Epidermal melanocyte (primary cell): ENCODE data around the gene SLC8A1.

ENCODE experiments used
- DNase-seq: peaks from one replicate; pipeline ENCODE4 v3.0.0; 2011; ENCODE audit warnings: low spot score; ENCODE audit not compliant: insufficient read length

Gene SLC8A1

DNA sequence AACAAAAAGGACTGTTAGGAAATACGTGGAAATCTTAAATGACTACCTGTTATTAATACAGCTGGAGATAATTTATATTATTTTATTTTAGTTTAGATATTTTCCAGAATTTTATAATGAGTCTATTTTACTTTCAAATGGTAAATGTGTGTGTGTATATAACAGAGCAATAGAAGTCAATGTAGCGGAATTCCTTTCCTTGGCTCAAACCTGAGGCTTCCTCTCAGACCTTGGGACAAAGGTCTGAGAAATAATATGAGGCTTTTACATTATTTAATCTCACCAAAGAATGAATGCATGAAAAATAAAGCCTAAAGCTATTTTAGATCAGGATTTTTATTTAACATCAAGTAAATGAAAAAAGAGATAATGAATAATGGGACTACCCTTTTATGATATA is 65.7 kb downstream of the SLC8A1 start:
- DNase-seq, result no peak

- no peak for DNase-seq
These were observed 67.2 kb downstream of the SLC8A1 start for GRCh38 chr2:40384714-40385113.

- no peak for DNase-seq
These were observed 67.7 kb downstream of the SLC8A1 start for GRCh38 chr2:40384233-40384632.

- DNase-seq, result no peak
These were observed 71.2 kb downstream of the SLC8A1 start for GRCh38 chr2:40380721-40381120.

DNA sequence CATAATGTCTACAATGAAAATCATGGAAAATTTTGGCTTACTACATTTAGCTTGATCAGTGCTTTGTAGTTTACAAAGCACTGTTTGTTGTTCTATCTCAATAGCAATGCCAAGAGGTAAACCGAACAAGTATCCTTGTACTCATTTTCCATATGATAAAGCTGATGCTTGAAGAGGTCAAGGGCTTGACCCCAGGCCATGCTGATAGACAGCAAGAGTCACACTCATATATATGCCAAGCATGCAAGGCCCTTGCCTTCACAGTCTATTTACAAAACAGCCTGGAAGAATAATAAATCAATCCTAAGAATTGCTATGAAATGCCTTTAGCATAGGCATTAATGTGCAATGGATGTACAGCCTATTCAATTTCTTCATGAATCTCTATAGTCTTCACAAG is 71.8 kb downstream of the SLC8A1 start:
- DNase-seq, result no peak

DNA sequence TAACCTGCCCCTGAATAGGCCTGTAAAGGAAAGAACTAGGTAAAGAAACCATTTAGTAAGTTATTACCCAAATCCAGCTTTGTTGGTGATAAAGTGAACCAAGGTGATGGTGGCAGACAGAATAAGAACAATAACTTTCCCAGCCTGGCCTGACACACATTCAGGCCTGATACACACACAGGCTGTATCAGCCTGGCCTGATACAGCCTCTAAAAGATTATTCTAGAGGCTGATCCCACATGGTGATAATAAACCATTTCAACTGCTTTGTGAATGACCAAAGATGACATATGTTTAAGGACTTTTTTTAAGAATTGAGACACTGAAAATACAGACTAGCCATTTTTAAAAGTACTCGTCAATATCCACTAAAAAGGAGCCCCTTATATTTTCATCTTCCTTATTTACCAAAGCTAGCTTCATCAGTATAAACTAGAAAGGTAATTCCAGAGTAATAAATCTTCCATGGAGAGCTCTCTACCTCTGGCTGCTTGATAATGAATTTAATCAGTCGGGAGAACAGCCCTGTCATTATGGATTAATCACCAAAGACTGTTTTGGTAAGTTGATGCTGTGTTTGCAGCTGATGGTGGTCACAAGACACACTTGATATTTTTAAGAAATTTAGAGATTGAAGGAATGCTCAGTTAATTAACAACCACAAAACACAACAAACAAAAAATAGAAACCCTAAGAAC is 77.2 kb downstream of the SLC8A1 start:
- DNase-seq, result no peak

DNA sequence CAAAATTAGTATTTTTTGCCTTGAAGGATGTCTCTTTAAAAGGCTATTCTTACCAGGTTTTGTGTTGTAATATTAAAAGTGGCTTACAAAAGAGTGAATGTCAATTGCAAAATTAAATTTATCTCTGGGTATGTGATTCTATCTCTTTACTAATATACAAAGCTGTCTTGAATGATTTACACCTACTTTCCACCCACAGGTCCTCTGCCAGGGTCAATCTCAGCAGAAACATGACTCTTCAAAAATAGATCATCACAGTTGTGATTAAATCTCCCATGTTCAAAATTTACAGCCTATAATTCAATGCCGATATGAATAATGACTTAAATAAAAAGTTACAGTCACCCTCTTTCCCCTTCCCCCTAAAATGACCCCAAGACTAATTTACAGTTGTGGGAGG is 78.8 kb downstream of the SLC8A1 start:
- DNase-seq, result no peak

DNA sequence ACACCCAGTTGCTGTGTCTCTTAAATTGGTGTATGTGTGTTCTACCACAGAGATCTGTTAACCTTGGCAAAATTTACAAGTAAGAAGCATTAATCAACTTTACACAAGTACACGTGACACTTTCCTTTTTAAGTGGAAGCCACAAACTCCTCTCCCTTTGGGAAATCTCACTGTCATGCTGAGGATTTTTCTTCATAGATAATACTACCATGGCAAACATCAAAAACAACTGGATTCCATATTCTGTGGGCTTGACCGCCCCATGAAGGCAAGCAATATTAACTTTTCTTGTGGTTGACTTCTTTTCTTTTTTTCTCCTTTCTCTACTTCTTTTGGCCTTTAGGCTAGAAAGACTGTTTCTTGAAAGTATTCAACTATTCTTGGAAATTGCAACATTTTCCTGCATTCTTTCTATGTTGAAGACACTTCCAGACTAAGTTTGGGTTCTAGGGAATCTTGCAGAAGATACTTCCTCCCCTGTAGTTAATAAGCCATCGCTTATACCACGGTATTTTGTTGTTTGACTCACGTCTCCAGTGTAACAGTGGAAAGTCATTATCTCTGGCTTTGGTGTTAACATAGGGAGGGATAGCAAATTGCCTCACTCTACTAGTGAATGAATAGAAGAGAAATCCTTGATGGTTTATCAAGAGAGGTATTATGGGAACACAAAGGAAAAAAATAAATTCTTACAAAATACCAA is 79.5 kb downstream of the SLC8A1 start:
- no peak for DNase-seq

DNA sequence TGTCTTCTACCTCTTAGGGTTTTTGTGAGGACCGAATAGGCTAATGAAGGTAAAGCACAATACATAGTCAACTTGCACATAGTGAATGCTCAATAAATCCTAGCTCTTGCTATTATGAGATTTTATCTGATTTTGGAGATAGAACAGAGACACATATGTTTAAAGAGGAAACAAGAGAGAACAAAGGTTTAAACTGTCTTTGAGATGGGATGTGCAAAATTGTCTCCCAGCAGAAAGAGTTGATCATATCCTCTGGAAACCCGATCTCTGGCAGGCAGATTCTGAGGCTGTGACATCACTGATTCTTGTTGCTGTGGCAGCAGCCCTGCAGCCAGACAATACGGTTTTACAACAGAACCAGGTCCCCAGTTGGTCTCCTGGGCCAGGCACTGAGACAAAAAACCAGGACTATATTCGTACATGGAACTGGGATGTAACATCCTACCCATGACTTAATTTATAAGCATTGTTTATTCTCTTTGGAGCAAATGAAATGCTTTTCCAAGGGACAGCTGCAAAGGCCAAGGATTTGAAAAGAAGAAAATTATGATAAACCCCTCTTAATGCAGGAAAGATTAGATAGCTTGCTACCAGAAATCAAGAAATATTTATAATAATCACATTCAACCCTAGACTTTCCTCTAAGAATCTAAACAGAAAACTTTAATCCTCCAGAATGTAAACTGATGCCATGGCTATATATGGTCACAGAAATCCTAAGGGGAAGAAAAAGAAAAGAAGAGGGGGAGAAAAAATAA is 80.2 kb downstream of the SLC8A1 start:
- DNase-seq, result peak; percentile 34

DNA sequence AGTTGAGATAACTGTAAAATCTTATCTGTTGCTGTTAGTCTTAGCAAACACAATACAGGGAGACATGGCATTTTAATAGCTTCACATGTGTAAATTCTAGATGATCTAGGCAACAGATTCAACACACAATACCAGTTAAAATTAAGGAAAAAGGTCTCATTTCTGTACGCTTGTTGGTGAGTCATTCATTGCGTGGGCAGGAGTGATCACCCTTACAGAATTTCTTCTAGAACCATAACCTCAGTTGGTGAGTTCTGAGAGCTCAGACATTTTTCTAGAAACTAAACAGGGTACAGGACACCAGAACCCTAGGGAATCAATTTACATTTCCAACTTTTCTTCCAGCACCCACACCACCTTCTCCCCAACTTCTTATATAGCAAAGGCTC is 81.9 kb downstream of the SLC8A1 start:
- no peak for DNase-seq

- DNase-seq, result no peak
These were observed 82.5 kb downstream of the SLC8A1 start for GRCh38 chr2:40369267-40370006.

DNA sequence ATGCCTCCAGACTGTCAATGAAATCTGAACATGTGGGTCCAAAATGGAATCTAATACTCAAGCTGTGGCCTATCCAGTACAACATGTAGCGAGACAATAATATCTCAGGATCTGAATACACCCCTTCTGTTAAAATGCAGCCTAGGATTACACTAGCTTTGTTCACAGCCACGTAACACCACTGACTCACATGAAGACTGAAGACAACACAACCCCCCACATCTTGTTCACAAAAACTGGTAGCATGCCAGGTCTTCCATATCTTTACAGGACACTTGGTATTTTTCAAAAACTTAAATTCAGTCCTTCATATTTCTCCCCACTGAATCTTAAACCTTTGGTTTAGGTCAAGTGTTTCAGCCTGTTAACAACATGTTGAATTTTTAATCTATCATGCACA is 84.2 kb downstream of the SLC8A1 start:
- DNase-seq, result no peak

- no peak for DNase-seq
These were observed 84.9 kb downstream of the SLC8A1 start for GRCh38 chr2:40367032-40367431.

GRCh38 chr2:40364151-40364874 is 87.6 kb downstream of the SLC8A1 start:
- DNase-seq, result no peak

- DNase-seq, result no peak
These were observed 88.3 kb downstream of the SLC8A1 start for GRCh38 chr2:40363631-40364030.

- DNase-seq, result no peak
These were observed 88.7 kb downstream of the SLC8A1 start for GRCh38 chr2:40363231-40363630.

GRCh38 chr2:40361478-40361877 is 90.4 kb downstream of the SLC8A1 start:
- DNase-seq, result no peak

DNA sequence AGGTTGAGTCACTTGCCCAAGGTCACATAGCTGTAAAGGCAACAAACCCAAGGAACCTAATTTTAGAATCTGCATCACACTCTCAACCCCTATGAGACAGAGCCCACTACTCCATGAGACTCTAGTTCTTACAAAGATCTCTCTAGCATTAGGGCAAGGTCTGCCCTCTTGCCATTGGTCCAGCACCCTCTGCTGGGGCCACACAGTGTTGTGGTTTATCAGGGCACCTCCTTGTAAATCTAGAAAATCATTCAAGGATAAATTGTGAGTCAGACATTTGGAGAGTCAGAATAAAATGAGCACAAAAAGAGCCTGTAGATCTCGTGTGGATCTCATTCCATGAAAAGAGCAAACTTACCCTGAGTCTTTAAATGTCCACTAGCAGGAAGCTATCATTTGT is 91.2 kb downstream of the SLC8A1 start:
- no peak for DNase-seq

- no peak for DNase-seq
These were observed 92.1 kb downstream of the SLC8A1 start for GRCh38 chr2:40359811-40360210.

DNA sequence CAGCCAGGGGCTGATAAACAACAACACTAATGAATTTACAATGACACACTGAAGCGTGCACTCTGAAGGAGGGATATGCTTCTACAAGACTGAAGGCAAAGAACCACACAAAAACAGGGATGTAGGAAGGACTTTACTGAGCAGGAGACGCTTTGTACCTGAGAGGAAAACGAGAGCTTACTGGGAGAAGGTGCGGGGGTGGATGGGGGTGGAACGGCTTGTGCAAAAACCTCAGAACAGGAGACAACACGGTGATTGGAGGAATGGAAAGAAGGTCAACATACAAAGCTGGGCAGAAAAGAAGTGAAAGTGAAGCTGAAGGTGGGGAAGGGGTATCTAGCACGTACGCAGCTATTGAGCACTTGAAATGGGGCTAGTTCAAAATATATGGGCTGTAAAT is 93.1 kb downstream of the SLC8A1 start:
- no peak for DNase-seq

- no peak for DNase-seq
These were observed 94.2 kb downstream of the SLC8A1 start for GRCh38 chr2:40357667-40358066.
